Neuronal stem cell (in vitro differentiated cells): Measurements from ENCODE around the gene SMIM26.

Source experiments
- DNase-seq: peaks from one replicate; pipeline ENCODE4 v3.0.0-alpha.2; 2013; ENCODE audit warnings: low spot score
- H2AFZ ChIP-seq: one replicate; pipeline ENCODE4 v1.6.1; 2013; ENCODE audit warnings: mild to moderate bottlenecking, low read length, inconsistent platforms
- H2AK5ac ChIP-seq: 2 replicates; pipeline ENCODE4 v1.6.1; 2013; ENCODE audit warnings: low read depth, mild to moderate bottlenecking, inconsistent platforms, low read length, moderate library complexity, mixed read lengths
- H2BK120ac ChIP-seq: 2 replicates; pipeline ENCODE4 v1.6.1; 2013; ENCODE audit warnings: low read depth, mild to moderate bottlenecking, inconsistent platforms, low read length, moderate library complexity, mixed read lengths
- H2BK12ac ChIP-seq: one replicate; pipeline ENCODE4 v1.6.1; 2013; ENCODE audit warnings: low read length, inconsistent platforms
- H2BK15ac ChIP-seq: 2 replicates; pipeline ENCODE4 v1.6.1; 2013; ENCODE audit warnings: mild to moderate bottlenecking, low read length, inconsistent platforms, mixed read lengths
- H2BK5ac ChIP-seq: one replicate; pipeline ENCODE4 v1.6.1; 2013; ENCODE audit warnings: inconsistent platforms, mild to moderate bottlenecking, low read length, moderate library complexity
- H3K14ac ChIP-seq: one replicate; pipeline ENCODE4 v1.6.1; 2013; ENCODE audit warnings: low read length, inconsistent platforms
- H3K18ac ChIP-seq: 2 replicates; pipeline ENCODE4 v1.6.1; 2013; ENCODE audit warnings: low read length, inconsistent platforms
- H3K23ac ChIP-seq: 2 replicates; pipeline ENCODE4 v1.6.1; 2013; ENCODE audit warnings: low read depth, mild to moderate bottlenecking, mixed read lengths, low read length, inconsistent platforms; ENCODE audit not compliant: poor library complexity
- H3K27ac ChIP-seq: replicated peaks from 3 replicates; pipeline ENCODE4 v1.5.1; 2013; ENCODE audit warnings: low read length, inconsistent platforms
- H3K27me3 ChIP-seq, 3 experiments: 2 replicates each; pipeline ENCODE4 v1.6.1; 2013; ENCODE audit warnings: low read length in 3 of 3, mild to moderate bottlenecking in 2 of 3, inconsistent platforms in 1 of 3, low read depth in 1 of 3, mixed read lengths in 1 of 3, moderate library complexity in 1 of 3; ENCODE audit not compliant: control insufficient read depth in 3 of 3, insufficient read depth in 3 of 3
- H3K36me3 ChIP-seq, 2 donors: replicated peaks in 1 of 2; 2 replicates each; pipeline ENCODE4 v1.6.1; 2013; ENCODE audit warnings: low read length in 2 of 2; ENCODE audit not compliant: control insufficient read depth in 2 of 2, insufficient read depth in 2 of 2
- H3K4ac ChIP-seq: 2 replicates; pipeline ENCODE4 v1.6.1; 2013; ENCODE audit warnings: inconsistent platforms, mild to moderate bottlenecking, low read length, moderate library complexity
- H3K4me1 ChIP-seq, 2 donors: 1 replicate in 1 of 2; 2 replicates in 1 of 2; pipeline ENCODE4 v1.6.1; 2013; ENCODE audit warnings: low read length in 2 of 2, low read depth in 1 of 2; ENCODE audit not compliant: control insufficient read depth in 2 of 2, insufficient read depth in 1 of 2
- H3K4me2 ChIP-seq: one replicate; pipeline ENCODE4 v1.6.1; 2013; ENCODE audit warnings: mild to moderate bottlenecking, low read length, inconsistent platforms; ENCODE audit not compliant: insufficient read depth, poor library complexity, severe bottlenecking
- H3K4me3 ChIP-seq, 2 donors: 2 replicates each; pipeline ENCODE4 v1.5.1; 2013; ENCODE audit warnings: low read length in 2 of 2, mild to moderate bottlenecking in 2 of 2, inconsistent platforms in 1 of 2, moderate library complexity in 1 of 2
- H3K79me1 ChIP-seq: one replicate; pipeline ENCODE4 v1.6.1; 2013; ENCODE audit warnings: low read depth, mild to moderate bottlenecking, inconsistent platforms, low read length, moderate library complexity
- H3K9ac ChIP-seq: one replicate; pipeline ENCODE4 v1.6.1; 2013; ENCODE audit warnings: mild to moderate bottlenecking, low read depth, low read length, inconsistent platforms; ENCODE audit not compliant: poor library complexity
- H3K9me3 ChIP-seq, 2 donors: replicated peaks in 1 of 2; 2 replicates each; pipeline versions ENCODE3 to v1.6.1; 2013; ENCODE audit warnings: low read length in 2 of 2, mild to moderate bottlenecking in 2 of 2, inconsistent platforms in 1 of 2, low read depth in 1 of 2, mixed read lengths in 1 of 2, moderate library complexity in 1 of 2; ENCODE audit not compliant: control insufficient read depth in 2 of 2, insufficient read depth in 1 of 2
- H4K8ac ChIP-seq: one replicate; pipeline ENCODE4 v1.6.1; 2013; ENCODE audit warnings: low read depth, mild to moderate bottlenecking, inconsistent platforms, low read length, moderate library complexity
- H4K91ac ChIP-seq: one replicate; pipeline ENCODE4 v1.6.1; 2013; ENCODE audit warnings: low read length, low read depth, mild to moderate bottlenecking, inconsistent platforms; ENCODE audit not compliant: poor library complexity
- WGBS, 2 donors: extraction: QIAGEN DNeasy Blood & Tissue Kit; methylation state at CpG; one replicate each; pipeline ENCODE4 v1.1.7; 2013; ENCODE audit warnings: missing lambda C conversion rate in 2 of 2, mixed read lengths in 1 of 2; ENCODE audit not compliant: insufficient read length in 2 of 2, insufficient replicate concordance in 1 of 2; ENCODE audit errors: extremely low coverage in 2 of 2; 5-methylcytosine and 5-hydroxymethylcytosine counted together

SMIM26 gene

DNA sequence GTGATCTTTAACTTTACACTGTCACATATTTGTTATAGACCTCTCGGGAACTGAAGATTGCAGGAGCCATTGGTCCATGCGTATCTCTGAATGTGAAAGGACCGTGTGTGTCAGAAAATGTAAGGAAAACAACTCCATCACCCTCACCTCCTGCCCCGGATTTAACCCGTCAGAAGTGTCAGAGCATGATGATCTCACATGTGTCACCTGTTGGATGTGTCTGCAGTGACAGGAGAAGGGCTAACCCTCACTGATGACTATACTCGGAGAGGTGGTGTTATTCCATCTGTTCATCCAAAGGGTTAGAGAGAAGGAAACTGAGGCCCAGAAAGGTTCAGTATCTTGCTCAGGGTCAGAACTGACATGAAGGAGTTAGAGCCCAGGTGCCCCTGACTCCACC, 34.6 kb upstream of the SMIM26 start:
- H2BK12ac ChIP-seq: no peak overlapping the region
- no CpG with 5 or more reads among the region's 6 CpGs for WGBS, 2 donors
- H3K27ac ChIP-seq: no peak overlapping the region
- H3K27me3 ChIP-seq: no peaks in the 10 kb centered on the region
- no peak overlapping the region for H2AFZ ChIP-seq
- no peak overlapping the region for H2BK5ac ChIP-seq
- no peak overlapping the region for H3K14ac ChIP-seq
- no peak for DNase-seq
- H3K4me2 ChIP-seq: no peak overlapping the region
- H3K9me3 ChIP-seq: peaks cover 0 to 2% of the 10 kb centered on the region in 2 donors
- H3K18ac ChIP-seq: no peak overlapping the region
- no peak overlapping the region for H3K4me3 ChIP-seq
- H3K79me1 ChIP-seq: no peaks in the 10 kb centered on the region
- H4K91ac ChIP-seq: no peak overlapping the region
- H3K36me3 ChIP-seq: peaks cover 32 to 90% of the 10 kb centered on the region in 2 donors
- H3K4me1 ChIP-seq: no peaks in the 10 kb centered on the region
- H3K4ac ChIP-seq: no peak overlapping the region
- no peak overlapping the region for H4K8ac ChIP-seq
- no peak overlapping the region for H2BK15ac ChIP-seq
- no peak overlapping the region for H2AK5ac ChIP-seq
- no peak overlapping the region for H3K23ac ChIP-seq
- no peak overlapping the region for H2BK120ac ChIP-seq
- H3K9ac ChIP-seq: no peak overlapping the region

DNA sequence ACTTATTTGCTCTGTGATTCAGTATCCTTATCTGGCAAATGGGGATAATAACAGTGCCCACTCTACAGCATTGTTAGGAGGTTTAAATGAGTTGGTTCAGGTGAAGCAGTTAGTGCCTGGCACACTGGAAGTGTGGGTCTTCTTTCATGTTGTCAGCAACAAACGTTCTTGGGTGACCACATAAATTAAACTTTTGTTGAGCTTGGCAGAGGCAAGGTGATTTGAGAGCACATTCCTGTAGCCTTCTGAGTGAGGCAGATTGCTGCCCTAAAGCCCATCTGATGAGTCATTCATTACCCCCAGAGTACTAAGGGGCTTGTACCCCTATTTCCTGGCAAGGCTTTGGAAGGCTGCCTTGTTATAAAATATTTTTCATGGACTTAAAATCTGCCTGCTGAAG, 33.7 kb upstream of the SMIM26 start:
- Histone ChIP-seq H3K4me2 (no peak overlapping the region), H4K8ac (no peak overlapping the region), H3K27me3 (no peaks in the 10 kb centered on the region), H3K14ac (no peak overlapping the region), H3K9ac (no peak overlapping the region), H4K91ac (no peak overlapping the region), H2BK12ac (no peak overlapping the region), H3K4me1 (no peaks in the 10 kb centered on the region), H3K18ac (no peak overlapping the region), H2BK5ac (no peak overlapping the region), H3K23ac (no peak overlapping the region), H3K79me1 (no peaks in the 10 kb centered on the region), H3K4ac (no peak overlapping the region), H3K36me3 (peaks cover 29 to 88% of the 10 kb centered on the region in 2 donors), H2BK15ac (no peak overlapping the region), H3K9me3 (peaks cover 0 to 2% of the 10 kb centered on the region in 2 donors), H2AFZ (no peak overlapping the region), H3K27ac (no peak overlapping the region), H3K4me3 (no peak overlapping the region), H2BK120ac (no peak overlapping the region), H2AK5ac (no peak overlapping the region)
- WGBS, 2 donors: no CpG with 5 or more reads among the region's 1 CpG
- DNase-seq: no peak

DNA sequence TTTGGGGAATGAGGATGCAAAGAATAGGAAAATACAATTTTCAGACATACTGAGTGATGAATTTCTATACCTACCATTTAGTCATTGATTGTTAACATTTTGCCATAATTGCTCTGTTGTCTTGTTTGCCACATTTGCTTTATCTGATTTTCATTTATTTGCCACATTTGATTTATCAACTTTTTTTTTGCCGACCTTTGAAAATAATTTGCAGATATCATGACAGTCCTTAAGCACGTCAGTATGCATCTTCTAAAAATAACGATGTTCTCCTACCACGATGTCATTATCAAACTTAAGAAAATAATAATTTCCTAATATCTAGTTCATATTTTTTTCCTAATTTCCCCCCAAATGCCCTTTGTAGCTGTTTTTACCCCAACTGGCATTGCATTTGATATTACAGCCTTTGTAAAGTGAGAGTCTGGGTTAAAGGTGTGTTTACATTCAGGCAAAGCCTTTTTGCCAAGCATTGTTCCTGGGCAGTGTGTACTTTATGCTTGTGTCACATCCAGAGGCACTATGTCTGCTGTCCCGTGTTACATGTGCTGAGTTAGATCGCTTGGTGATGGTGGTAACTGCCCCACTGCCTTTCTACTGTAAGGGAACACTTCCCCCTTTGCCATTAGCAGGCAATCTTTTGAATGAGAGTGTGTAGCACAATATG, 33.1 kb upstream of the SMIM26 start:
- no peak for DNase-seq

DNA sequence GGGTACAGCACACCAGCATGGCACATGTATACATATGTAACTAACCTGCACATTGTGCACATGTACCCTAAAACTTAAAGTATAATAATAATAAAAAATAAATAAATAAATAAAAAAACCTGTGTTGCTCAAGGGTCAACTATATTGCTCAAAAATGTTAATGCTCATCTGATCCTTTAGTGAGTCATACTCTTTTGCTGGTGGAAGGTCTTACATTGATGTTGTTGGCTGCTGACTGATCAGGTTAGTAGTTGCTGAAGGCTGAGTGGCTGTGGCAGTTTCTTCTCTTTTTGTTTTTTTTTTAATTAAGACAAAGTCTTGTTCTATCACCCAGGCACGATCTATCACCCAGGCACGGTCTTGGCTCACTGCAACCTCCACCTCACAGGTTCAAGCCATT, 29.6 kb upstream of the SMIM26 start:
- H3K27me3 ChIP-seq: no peaks in the 10 kb centered on the region
- no peak overlapping the region for H3K4ac ChIP-seq
- H3K14ac ChIP-seq: no peak overlapping the region
- H3K23ac ChIP-seq: no peak overlapping the region
- DNase-seq: no peak
- no peak overlapping the region for H3K4me3 ChIP-seq
- H4K91ac ChIP-seq: no peak overlapping the region
- no peak overlapping the region for H2BK15ac ChIP-seq
- no peak overlapping the region for H3K9ac ChIP-seq
- H3K36me3 ChIP-seq: peaks cover 14 to 82% of the 10 kb centered on the region in 2 donors
- H3K18ac ChIP-seq: no peak overlapping the region
- no peak overlapping the region for H4K8ac ChIP-seq
- WGBS, 2 donors: no CpG with 5 or more reads among the region's 2 CpGs
- no peak overlapping the region for H2BK120ac ChIP-seq
- no peaks in the 10 kb centered on the region for H3K4me1 ChIP-seq
- no peaks in the 10 kb centered on the region for H3K79me1 ChIP-seq
- H3K27ac ChIP-seq: no peak overlapping the region
- H2AK5ac ChIP-seq: no peak overlapping the region
- no peak overlapping the region for H3K4me2 ChIP-seq
- no peaks in the 10 kb centered on the region for H3K9me3 ChIP-seq
- H2BK12ac ChIP-seq: no peak overlapping the region
- no peak overlapping the region for H2BK5ac ChIP-seq
- H2AFZ ChIP-seq: no peak overlapping the region

More for the DNA sequence above, 33.1 kb upstream of the SMIM26 start:
- Histone ChIP-seq H2BK12ac (no peak overlapping the region), H3K18ac (no peak overlapping the region), H2AFZ (no peak overlapping the region), H2BK120ac (no peak overlapping the region), H3K9me3 (peaks cover 0 to 2% of the 10 kb centered on the region in 2 donors), H3K9ac (no peak overlapping the region), H3K27ac (no peak overlapping the region), H3K4me1 (no peaks in the 10 kb centered on the region), H2BK5ac (no peak overlapping the region), H3K27me3 (no peaks in the 10 kb centered on the region), H2AK5ac (no peak overlapping the region), H2BK15ac (no peak overlapping the region), H3K4ac (no peak overlapping the region), H3K4me2 (no peak overlapping the region), H3K23ac (no peak overlapping the region), H4K91ac (no peak overlapping the region), H3K36me3 (peaks cover 26 to 86% of the 10 kb centered on the region in 2 donors), H3K79me1 (no peaks in the 10 kb centered on the region), H4K8ac (no peak overlapping the region), H3K4me3 (no peak overlapping the region), H3K14ac (no peak overlapping the region)
- WGBS, 2 donors: no CpG with 5 or more reads among the region's 6 CpGs
